ENCODE data around the gene TNKS1BP1. TPM values are rescaled to one million over a fixed set of nuclear protein-coding genes. Genes with fewer than 3 reads are reported as not detected.
"Not testable (repeated sequence)": the region's sequence is repeated elsewhere in the genome, so short reads cannot be mapped to it uniquely, and the experiment has no call there.

The TNKS1BP1 gene
- total and polyA plus RNA-seq, 2 experiments from 2014 or later, result 64.2 to 72.2 TPM

DNA sequence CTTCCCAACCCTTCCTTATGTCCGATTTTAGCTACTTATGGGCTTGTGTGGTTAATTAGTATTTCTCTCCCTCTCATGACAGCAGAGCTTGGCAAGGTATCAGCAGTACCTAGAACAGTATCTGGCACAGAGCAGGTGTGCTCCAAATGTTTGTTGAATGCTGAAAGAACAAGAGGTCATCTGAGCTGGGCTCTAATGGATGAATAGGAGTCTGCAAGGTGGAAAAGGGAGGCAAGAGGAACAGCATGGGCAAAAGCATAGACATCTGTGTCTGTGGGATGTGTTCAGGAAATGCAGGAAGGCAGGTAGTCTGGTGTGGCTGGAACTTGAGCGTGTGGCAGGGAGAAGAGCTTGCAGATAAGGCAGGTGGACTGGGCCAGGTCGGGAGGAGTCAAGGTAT lies 37.2 kb upstream of the TNKS1BP1 start:
- H3K4me1 Mint-ChIP-seq, result peaks cover 27% of the 10 kb centered on the region
- no peaks in the 10 kb centered on the region for H3K27me3 ChIP-seq (ENCODE audit: insufficient read depth)
- no peaks in the 10 kb centered on the region for H3K36me3 ChIP-seq (ENCODE audit: insufficient read depth)
- no peaks in the 10 kb centered on the region for H3K79me2 ChIP-seq (replicated peaks; ENCODE audit: insufficient read depth)
- H3K4me3 Mint-ChIP-seq, result no peak overlapping the region
- DNase-seq (ENCODE audit: low spot score) (no peak), ATAC-seq (no peak)
- H3K27ac Mint-ChIP-seq, result no peak overlapping the region
- no peak overlapping the region for H2AFZ ChIP-seq
- H3K9me3 Mint-ChIP-seq, result no peaks in the 10 kb centered on the region
- H3K9me2 ChIP-seq (ENCODE audit: insufficient read depth), result no peaks in the 10 kb centered on the region
- H3K4me3 ChIP-seq, result no peak overlapping the region
- H3K4me1 ChIP-seq (ENCODE audit: insufficient read depth), result peaks cover 15% of the 10 kb centered on the region
- TF ChIP-seq ETS1 (IDR thresholded peaks at IDR 0.05), result no peak
- no peak overlapping the region for H3K4me2 ChIP-seq
- 0 out of 2 replicates have a peak, but pooled peaks cover 3% of the 10 kb centered on the region for H3F3A ChIP-seq (replicated peaks; ENCODE audit: low read depth)
- peaks cover 2% of the 10 kb centered on the region for H3K27me3 Mint-ChIP-seq (ENCODE audit: insufficient read depth, low read depth, poor library complexity)
- H4K20me1 ChIP-seq (replicated peaks; ENCODE audit: insufficient read depth), result no peaks in the 10 kb centered on the region
- no peaks in the 10 kb centered on the region for H3K36me3 Mint-ChIP-seq (ENCODE audit: low read depth)
- no peak overlapping the region for H3K27ac ChIP-seq (ENCODE audit: low read depth)

DNA sequence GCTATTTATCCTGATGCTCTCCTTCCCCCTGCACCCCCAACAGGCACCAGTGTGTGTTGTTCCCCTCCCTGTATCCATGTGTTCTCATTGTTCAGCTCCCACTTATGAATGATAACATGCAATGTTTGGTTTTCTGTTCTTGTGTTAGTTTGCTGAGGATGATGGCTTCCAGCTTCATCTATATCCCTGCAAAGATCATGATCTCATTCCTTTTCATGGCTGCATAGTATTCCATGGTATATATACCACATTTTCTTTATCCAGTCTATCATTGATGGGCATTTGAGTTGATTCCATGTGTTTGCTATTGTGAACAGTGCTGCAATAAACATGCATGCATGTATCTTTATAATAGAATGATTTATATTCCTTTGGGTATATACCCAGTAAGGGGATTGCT lies 36.7 kb upstream of the TNKS1BP1 start:
- H3K4me1 ChIP-seq (ENCODE audit: insufficient read depth), result peaks cover 15% of the 10 kb centered on the region
- not testable (repeated sequence) for H3K9me3 Mint-ChIP-seq; H4K20me1 ChIP-seq (replicated peaks; ENCODE audit: insufficient read depth); ATAC-seq; H3K79me2 ChIP-seq (replicated peaks; ENCODE audit: insufficient read depth); H3K36me3 ChIP-seq (ENCODE audit: insufficient read depth); H3K27ac Mint-ChIP-seq; DNase-seq (ENCODE audit: low spot score); H3K36me3 Mint-ChIP-seq (ENCODE audit: low read depth); H3K4me3 ChIP-seq; H2AFZ ChIP-seq; H3K4me2 ChIP-seq; H3K27me3 ChIP-seq (ENCODE audit: insufficient read depth); H3K27ac ChIP-seq (ENCODE audit: low read depth); H3F3A ChIP-seq (replicated peaks; ENCODE audit: low read depth); H3K27me3 Mint-ChIP-seq (ENCODE audit: insufficient read depth, low read depth, poor library complexity); H3K9me2 ChIP-seq (ENCODE audit: insufficient read depth); H3K4me3 Mint-ChIP-seq
- peaks cover 22% of the 10 kb centered on the region for H3K4me1 Mint-ChIP-seq

DNA sequence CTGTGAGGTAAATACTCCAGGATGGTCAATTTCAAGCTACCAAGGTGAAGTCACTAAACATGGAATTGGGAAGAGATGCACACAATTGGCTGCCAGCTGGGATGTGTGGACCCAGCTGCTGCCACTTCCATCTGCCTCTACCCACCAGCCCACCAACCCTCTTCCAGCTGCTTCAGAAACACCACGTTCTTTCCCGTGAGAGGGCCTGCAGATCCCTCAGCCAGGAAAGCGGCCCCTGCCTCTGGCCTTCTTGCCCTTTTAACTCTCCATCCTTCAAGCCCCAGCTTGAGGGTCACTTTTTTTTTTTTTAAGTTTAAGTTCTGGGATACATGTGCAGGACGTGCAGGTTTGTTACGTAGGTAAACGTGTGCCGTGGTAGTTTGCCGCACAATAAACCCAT lies 36.2 kb upstream of the TNKS1BP1 start:
- H2AFZ ChIP-seq, result no peak overlapping the region
- no peaks in the 10 kb centered on the region for H3K9me3 Mint-ChIP-seq
- no peak for TF ChIP-seq ZNF114 (CRISPR knock-in tag; IDR thresholded peaks at IDR 0.05)
- TF ChIP-seq, protein P1, sequence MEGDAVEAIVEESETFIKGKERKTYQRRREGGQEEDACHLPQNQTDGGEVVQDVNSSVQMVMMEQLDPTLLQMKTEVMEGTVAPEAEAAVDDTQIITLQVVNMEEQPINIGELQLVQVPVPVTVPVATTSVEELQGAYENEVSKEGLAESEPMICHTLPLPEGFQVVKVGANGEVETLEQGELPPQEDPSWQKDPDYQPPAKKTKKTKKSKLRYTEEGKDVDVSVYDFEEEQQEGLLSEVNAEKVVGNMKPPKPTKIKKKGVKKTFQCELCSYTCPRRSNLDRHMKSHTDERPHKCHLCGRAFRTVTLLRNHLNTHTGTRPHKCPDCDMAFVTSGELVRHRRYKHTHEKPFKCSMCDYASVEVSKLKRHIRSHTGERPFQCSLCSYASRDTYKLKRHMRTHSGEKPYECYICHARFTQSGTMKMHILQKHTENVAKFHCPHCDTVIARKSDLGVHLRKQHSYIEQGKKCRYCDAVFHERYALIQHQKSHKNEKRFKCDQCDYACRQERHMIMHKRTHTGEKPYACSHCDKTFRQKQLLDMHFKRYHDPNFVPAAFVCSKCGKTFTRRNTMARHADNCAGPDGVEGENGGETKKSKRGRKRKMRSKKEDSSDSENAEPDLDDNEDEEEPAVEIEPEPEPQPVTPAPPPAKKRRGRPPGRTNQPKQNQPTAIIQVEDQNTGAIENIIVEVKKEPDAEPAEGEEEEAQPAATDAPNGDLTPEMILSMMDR (conservative IDR thresholded peaks at IDR 0.05; ENCODE audit: low read depth in 2 of 2), result no peak
- no peak for TF ChIP-seq CREB1 (CRISPR knock-in tag; IDR thresholded peaks at IDR 0.05; ENCODE audit: low read depth)
- TF ChIP-seq ZNF331 (CRISPR knock-in tag; IDR thresholded peaks at IDR 0.05; ENCODE audit: low read depth), result no peak
- no peak for TF ChIP-seq EZH2phosphoT487 (IDR thresholded peaks at IDR 0.05; ENCODE audit: unreplicated experiment)
- TF ChIP-seq ZNF462 (CRISPR knock-in tag; IDR thresholded peaks at IDR 0.05), result no peak
- no peak for TF ChIP-seq NANOG (IDR thresholded peaks at IDR 0.05; ENCODE audit: borderline replicate concordance)
- TF ChIP-seq POLR2AphosphoS5 (IDR thresholded peaks at IDR 0.05; ENCODE audit: low read depth), result no peak

More for the DNA sequence above, 36.2 kb upstream of the TNKS1BP1 start:
- Histone ChIP-seq H3K4me1 (ENCODE audit: insufficient read depth) (peaks cover 12% of the 10 kb centered on the region), H3K27ac (ENCODE audit: low read depth) (no peak overlapping the region), H3K79me2 (replicated peaks; ENCODE audit: insufficient read depth) (no peaks in the 10 kb centered on the region), H3K4me2 (no peak overlapping the region), H3K27me3 (ENCODE audit: insufficient read depth) (no peaks in the 10 kb centered on the region), H3K9me2 (ENCODE audit: insufficient read depth) (no peaks in the 10 kb centered on the region), H4K20me1 (replicated peaks; ENCODE audit: insufficient read depth) (no peaks in the 10 kb centered on the region), H3F3A (replicated peaks; ENCODE audit: low read depth) (0 out of 2 replicates have a peak, but pooled peaks cover 3% of the 10 kb centered on the region), H3K36me3 (ENCODE audit: insufficient read depth) (no peaks in the 10 kb centered on the region), H3K4me3 (no peak overlapping the region)
- Mint-ChIP-seq H3K4me1 (peaks cover 18% of the 10 kb centered on the region), H3K4me3 (no peak overlapping the region), H3K36me3 (ENCODE audit: low read depth) (no peaks in the 10 kb centered on the region), H3K27ac (no peak overlapping the region), H3K27me3 (ENCODE audit: insufficient read depth, low read depth, poor library complexity) (peaks cover 2% of the 10 kb centered on the region)
- ATAC-seq, result no peak
- DNase-seq (ENCODE audit: low spot score), result no peak

Measured in GM23338 (cell line).